GM12891 (cell line): ENCODE results near the gene SAG.
"Not testable (repeated sequence)": the region's sequence is repeated elsewhere in the genome, so short reads cannot be mapped to it uniquely, and the experiment has no call there.

Source experiments
- DNase-seq: peaks from one replicate; pipeline ENCODE4 v3.0.0; 2011; ENCODE audit warnings: low spot score; ENCODE audit not compliant: insufficient read length
- FAIRE-seq: peaks from 2 replicates; lab custom pipeline; 2011; peaks lifted over from hg19 to GRCh38; lab: Jason Lieb, UNC
- PAX5 ChIP-seq: IDR thresholded peaks from 2 replicates; pipeline ENCODE4 v1.6.1; 2011; ENCODE audit warnings: low read length, moderate library complexity, mild to moderate bottlenecking; ENCODE audit not compliant: insufficient read depth, severe bottlenecking
- POLR2A ChIP-seq: IDR thresholded peaks from 2 replicates; pipeline ENCODE4 v1.6.1; 2011; ENCODE audit warnings: low read depth, low read length, control low read depth
- POLR2AphosphoS5 ChIP-seq: IDR thresholded peaks from 2 replicates; pipeline ENCODE4 v1.6.1; 2011; ENCODE audit warnings: low read depth, low read length, control low read depth
- POU2F2 ChIP-seq: IDR thresholded peaks from 2 replicates; pipeline ENCODE4 v1.6.1; 2011; ENCODE audit warnings: low read depth, mild to moderate bottlenecking, control low read depth, low read length, moderate library complexity
- SPI1 ChIP-seq: IDR thresholded peaks from 2 replicates; pipeline ENCODE4 v1.6.1; 2011; ENCODE audit warnings: low read depth, low read length, control low read depth
- TAF1 ChIP-seq: IDR thresholded peaks from 2 replicates; pipeline ENCODE4 v1.6.1; 2011; ENCODE audit warnings: low read depth, low read length, control low read depth

Gene SAG

DNA sequence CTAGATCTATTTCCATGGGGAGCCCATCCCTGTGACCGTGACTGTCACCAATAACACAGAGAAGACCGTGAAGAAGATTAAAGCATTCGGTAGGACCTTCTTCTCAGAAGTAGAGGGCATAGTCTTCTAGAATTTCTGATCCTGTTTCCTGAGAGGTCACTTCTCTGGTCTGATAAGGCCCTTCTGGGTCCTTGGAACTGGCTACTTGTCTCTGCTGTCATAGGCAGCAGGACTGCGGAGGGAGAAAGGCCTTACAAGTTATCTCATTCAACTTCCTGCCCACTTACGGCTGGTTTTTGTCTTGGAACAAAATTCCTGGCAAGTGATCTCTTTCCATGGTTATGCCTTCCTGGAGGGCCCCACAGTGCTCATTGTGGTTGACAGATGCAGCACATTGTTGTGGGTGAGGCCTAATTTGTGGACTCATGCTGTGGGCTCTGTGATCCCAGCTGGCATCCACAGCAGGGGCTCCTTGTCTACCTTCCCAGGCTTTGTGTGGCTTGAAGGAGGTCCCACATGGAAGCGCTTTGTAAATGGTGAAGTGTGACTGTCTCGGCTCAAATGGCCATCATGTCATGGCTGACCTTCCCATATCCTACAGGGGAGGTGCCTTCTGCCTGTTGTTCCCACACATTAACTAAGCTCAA, 22.0 kb downstream of the SAG start:
- no peak for DNase-seq
- TF ChIP-seq PAX5 (no peak), SPI1 (no peak), POU2F2 (no peak), POLR2AphosphoS5 (no peak), TAF1 (no peak), POLR2A (no peak)
- FAIRE-seq: peak; percentile 47

DNA sequence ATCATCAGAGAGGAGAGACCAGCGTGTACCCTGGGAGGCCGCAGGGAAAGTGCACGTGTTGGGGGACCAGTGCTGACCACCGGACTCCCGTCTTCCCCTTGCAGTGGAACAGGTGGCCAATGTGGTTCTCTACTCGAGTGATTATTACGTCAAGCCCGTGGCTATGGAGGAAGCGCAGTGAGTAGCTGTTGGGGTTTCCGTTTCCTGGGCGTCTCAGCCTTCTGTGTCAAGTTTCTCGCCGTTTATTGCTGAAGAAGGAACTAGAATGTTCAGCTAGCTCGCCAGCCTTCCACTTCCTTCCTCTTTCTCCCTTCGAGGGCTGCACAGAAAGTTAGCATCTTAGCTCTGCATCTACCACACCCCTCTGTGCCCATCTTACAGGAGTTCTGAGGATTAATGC, 23.9 kb downstream of the SAG start:
- DNase-seq: peak; percentile 48
- 0 out of 2 replicates have a peak, but pooled peaks have one; percentile 31 for TF ChIP-seq POU2F2
- no peak for TF ChIP-seq PAX5
- TF ChIP-seq SPI1: peak; percentile 86
- no peak for TF ChIP-seq TAF1
- TF ChIP-seq POLR2AphosphoS5: no peak
- TF ChIP-seq POLR2A: no peak
- FAIRE-seq: peak; percentile 96

DNA sequence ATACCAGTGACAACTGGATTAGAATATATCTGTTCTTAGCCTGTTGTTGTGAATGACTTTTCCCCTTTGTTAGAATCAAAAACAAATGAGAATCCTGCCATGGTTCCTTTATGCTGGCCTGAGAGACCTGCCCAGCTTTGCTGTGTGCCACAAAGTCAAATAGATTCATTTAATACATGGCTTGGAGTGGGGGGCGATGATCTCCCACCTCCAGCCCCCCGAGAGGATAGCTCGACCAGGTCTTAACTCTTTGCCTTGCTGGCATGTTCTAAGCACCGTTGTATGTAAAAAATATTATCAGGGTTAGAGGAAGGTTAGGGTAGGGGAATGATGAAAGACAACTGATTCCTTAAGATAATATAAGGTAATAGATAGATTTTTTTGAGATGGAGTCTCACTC, 24.5 kb downstream of the SAG start:
- FAIRE-seq (no peak), DNase-seq (no peak)
- TF ChIP-seq POLR2A (no peak), SPI1 (no peak), TAF1 (no peak), POLR2AphosphoS5 (no peak), PAX5 (no peak), POU2F2 (no peak)

DNA sequence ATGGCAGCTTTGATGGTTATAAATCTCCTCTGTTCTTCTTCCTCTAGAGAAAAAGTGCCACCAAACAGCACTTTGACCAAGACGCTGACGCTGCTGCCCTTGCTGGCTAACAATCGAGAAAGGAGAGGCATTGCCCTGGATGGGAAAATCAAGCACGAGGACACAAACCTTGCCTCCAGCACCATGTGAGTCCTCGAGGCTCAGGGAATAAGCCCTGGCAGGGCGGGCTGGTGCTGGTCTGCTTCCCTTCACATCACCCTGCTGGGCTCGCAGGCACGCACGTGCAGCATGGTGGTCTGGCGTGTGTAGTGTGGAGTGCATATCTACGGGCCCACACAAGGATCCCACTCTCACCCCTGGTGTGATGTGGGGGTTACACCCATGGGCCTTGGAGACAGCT, 27.3 kb downstream of the SAG start:
- FAIRE-seq (no peak), DNase-seq (no peak)
- TF ChIP-seq POLR2AphosphoS5 (no peak), POLR2A (no peak), SPI1 (no peak), TAF1 (no peak), PAX5 (no peak), POU2F2 (no peak)

DNA sequence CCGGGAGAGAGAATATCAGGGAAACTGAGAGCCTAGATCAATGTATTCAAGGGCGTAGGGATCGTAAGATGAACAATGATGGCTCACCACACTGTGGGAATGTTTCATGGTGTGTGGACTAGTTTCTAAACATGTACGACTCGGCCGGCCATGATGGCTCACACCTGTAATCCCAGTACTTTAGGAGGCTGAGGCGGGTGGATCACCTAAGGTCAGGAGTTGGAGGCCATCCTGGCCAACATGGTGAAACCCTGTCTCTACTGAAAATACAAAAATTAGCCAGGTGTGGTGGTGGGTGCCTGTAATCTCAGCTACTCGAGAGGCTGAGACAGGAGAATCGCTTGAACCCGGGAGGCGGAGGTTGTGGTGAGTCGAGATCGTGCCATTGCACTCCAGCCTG, 28.5 kb downstream of the SAG start:
- FAIRE-seq: not testable (repeated sequence)

DNA sequence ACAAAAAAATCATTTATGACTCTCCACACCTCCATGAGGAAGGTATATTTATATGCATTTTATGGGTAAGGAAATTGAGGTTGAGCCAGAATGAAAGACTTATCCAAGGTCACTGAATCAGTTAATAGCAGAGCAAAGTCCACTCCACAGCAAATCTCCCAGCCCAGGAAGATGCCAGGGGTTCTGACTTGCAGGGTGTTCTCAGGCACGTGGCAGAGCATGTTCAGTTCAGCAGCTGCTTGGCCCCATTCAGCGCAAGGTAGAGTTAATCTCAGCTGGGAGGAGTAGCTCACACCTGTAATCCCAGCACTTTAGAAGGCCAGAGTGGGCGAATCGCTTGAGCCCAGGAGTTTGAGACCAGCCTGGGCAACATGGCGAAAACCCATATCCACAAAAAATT, 28.9 kb downstream of the SAG start:
- no peak for TF ChIP-seq SPI1
- no peak for TF ChIP-seq POLR2A
- no peak for TF ChIP-seq POU2F2
- TF ChIP-seq PAX5: no peak
- no peak for TF ChIP-seq TAF1
- no peak for TF ChIP-seq POLR2AphosphoS5
- no peak for DNase-seq
- FAIRE-seq: no peak

More for the DNA sequence above, 28.5 kb downstream of the SAG start:
- not testable (repeated sequence) for DNase-seq

DNA sequence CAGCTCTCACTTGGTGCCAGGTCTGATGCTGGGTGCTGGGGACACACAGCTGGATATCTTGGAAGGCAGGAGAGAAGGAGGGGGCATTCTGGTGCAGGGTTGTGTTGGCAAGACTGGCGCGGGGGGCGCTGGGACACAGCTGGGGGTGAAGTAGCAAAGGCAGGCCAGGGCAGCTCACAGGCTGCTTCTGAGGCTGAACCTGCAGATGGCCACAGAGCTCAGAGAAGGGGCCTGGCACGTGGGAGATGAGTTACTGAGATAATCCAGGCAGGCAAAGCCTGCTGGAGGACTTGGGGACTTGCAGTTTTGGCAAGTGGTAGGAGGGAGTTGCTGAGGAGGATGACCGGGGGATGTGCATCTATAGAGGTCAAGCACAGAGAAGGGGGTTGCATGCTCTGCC, 30.4 kb downstream of the SAG start:
- FAIRE-seq: no peak
- no peak for DNase-seq
- TF ChIP-seq POU2F2: no peak
- TF ChIP-seq PAX5: no peak
- TF ChIP-seq TAF1: no peak
- TF ChIP-seq SPI1: no peak
- no peak for TF ChIP-seq POLR2A
- no peak for TF ChIP-seq POLR2AphosphoS5

DNA sequence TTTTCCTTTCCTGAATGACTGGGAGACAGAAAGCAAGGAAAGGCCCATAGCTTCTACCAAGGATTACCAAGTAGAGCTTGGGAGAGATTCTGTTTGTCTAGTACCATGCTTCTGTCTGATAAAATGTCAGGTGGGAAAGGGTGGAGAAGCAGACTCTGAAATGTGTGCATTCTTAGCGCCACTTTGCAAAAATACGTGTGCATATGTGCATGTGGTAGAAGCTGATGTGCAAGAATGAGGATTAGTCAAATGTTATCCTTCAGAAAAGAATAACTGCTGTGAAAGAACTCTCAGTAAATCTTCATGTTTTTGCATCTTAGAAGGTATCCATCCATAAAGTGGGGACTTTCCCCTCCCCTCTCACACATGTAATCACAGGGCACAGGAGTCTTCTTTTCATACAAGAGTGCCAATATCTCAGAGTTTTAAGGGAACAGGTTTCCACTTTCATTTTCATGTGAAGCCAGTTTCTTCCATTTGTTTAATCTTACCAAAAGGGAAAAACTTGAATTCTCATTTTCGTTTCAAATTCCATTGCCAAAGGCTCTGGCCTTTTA, 31.3 kb downstream of the SAG start:
- no peak for DNase-seq
- TF ChIP-seq SPI1 (no peak), POU2F2 (no peak), PAX5 (no peak), POLR2AphosphoS5 (no peak), TAF1 (no peak), POLR2A (no peak)

DNA sequence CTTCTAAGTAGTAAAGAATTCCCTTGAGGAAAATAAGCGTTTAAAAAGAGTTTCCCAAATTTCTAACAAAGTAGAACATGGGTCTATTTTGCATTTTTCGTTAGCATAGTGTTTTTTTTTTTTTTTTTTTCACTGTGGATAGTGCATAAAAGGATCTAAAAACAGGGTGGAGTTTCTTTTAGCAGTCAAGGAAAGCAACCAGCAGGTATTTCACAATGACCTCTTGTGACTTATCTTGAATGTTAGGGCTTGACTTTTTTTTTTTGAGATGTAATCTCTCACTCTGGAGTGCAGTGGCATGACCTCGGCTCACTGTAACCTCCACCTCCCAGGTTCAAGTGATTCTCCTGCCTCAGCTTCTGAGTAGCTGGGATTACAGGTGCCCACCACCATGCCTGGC, 31.8 kb downstream of the SAG start:
- TF ChIP-seq POU2F2 (no peak), SPI1 (no peak), PAX5 (no peak), TAF1 (no peak), POLR2AphosphoS5 (no peak), POLR2A (no peak)
- DNase-seq: no peak
- no peak for FAIRE-seq

More for the DNA sequence above, 31.3 kb downstream of the SAG start:
- no peak for FAIRE-seq

DNA sequence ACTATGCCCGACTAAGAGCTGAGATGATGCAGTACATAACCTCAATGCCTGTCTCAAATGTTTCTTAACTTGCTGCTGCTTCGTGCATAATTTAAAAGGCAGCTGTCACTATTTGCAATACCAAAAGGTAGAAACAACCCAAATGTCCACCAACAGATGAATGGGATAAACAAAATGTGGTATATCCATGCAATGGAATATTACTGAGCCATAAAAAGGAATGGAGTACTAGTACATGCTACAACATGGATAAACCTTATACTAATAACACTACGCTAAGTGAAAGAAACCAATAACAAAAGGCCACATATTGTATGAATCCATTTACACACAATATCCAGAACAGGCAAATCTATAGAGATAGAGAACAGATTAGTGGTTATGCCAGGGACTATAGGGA, 33.7 kb downstream of the SAG start:
- no peak for FAIRE-seq
- TF ChIP-seq POU2F2 (no peak), POLR2AphosphoS5 (no peak), PAX5 (no peak), SPI1 (no peak), TAF1 (no peak), POLR2A (no peak)

More for the DNA sequence above, 33.7 kb downstream of the SAG start:
- DNase-seq: no peak
